ENCODE data around the gene PCNX2. TPM values are rescaled to one million over a fixed set of nuclear protein-coding genes. Genes with fewer than 3 reads are reported as not detected.

Gene PCNX2
- total and polyA plus RNA-seq, 2 experiments from 2014 or later = 5.0 to 13.7 TPM

GRCh38 chr1:232990176-232991128, 305.1 kb downstream of the PCNX2 start:
- Histone ChIP-seq H3F3A (ENCODE audit: insufficient read depth) (no peaks in the 10 kb centered on the region), H3K9me3 (ENCODE audit: low read depth) (no peaks in the 10 kb centered on the region), H2AFZ (no peak overlapping the region), H3K79me2 (ENCODE audit: insufficient read depth) (no peaks in the 10 kb centered on the region), H3K4me2 (ENCODE audit: unreplicated experiment) (no peak overlapping the region), H3K4me1 (ENCODE audit: insufficient read depth) (0 out of 2 replicates have a peak, but pooled peaks cover 8% of the 10 kb centered on the region), H3K36me3 (ENCODE audit: low read depth) (peaks cover 6% of the 10 kb centered on the region; the same call in 1 of the 2 replicates), H4K20me1 (ENCODE audit: insufficient read depth) (no peaks in the 10 kb centered on the region), H3K9me2 (ENCODE audit: insufficient read depth) (no peaks in the 10 kb centered on the region), H3K9ac (no peak overlapping the region), H3K4me3 (no peak overlapping the region), H3K27ac (no peak overlapping the region), H3K27me3 (replicated peaks; ENCODE audit: insufficient read depth) (no peaks in the 10 kb centered on the region)
- DNase-seq = no peak
- no peak for TF ChIP-seq EZH2 (IDR thresholded peaks at IDR 0.05; ENCODE audit: insufficient read depth, poor library complexity, severe bottlenecking)
- TF ChIP-seq EZH2phosphoT487 (IDR thresholded peaks at IDR 0.05; ENCODE audit: insufficient read depth, low read depth) = no peak
- WGBS, 2 experiments (ENCODE audit: low coverage in 1 of 2, low lambda C conversion rate in 2 of 2, missing lambda C conversion rate in 2 of 2) = 92 to 93% methylated on average over 20 of the region's 20 CpGs
- in situ Hi-C loops (cut with MboI) = no loop called here

GRCh38 chr1:232988572-232989040, 306.9 kb downstream of the PCNX2 start:
- H3K36me3 ChIP-seq (ENCODE audit: low read depth) = peaks cover 6% of the 10 kb centered on the region; the same call in 1 of the 2 replicates
- DNase-seq = peak; percentile 65
- no peak overlapping the region for H3K27ac ChIP-seq
- no peaks in the 10 kb centered on the region for H3K27me3 ChIP-seq (replicated peaks; ENCODE audit: insufficient read depth)
- no peaks in the 10 kb centered on the region for H4K20me1 ChIP-seq (ENCODE audit: insufficient read depth)
- in situ Hi-C loops (cut with MboI) = no loop called here
- no peaks in the 10 kb centered on the region for H3K9me3 ChIP-seq (ENCODE audit: low read depth)
- 0 out of 2 replicates have a peak, but pooled peaks cover 8% of the 10 kb centered on the region for H3K4me1 ChIP-seq (ENCODE audit: insufficient read depth)
- no peak overlapping the region for H3K4me3 ChIP-seq
- 53 to 57% methylated on average over 8 of the region's 8 CpGs for WGBS, 2 experiments (ENCODE audit: low coverage in 1 of 2, low lambda C conversion rate in 2 of 2, missing lambda C conversion rate in 2 of 2)
- TF ChIP-seq EZH2phosphoT487 (IDR thresholded peaks at IDR 0.05; ENCODE audit: insufficient read depth, low read depth) (no peak), EZH2 (IDR thresholded peaks at IDR 0.05; ENCODE audit: insufficient read depth, poor library complexity, severe bottlenecking) (no peak)
- no peaks in the 10 kb centered on the region for H3K9me2 ChIP-seq (ENCODE audit: insufficient read depth)
- no peaks in the 10 kb centered on the region for H3F3A ChIP-seq (ENCODE audit: insufficient read depth)
- H3K79me2 ChIP-seq (ENCODE audit: insufficient read depth) = no peaks in the 10 kb centered on the region
- H3K4me2 ChIP-seq (ENCODE audit: unreplicated experiment) = no peak overlapping the region
- no peak overlapping the region for H3K9ac ChIP-seq
- no peak overlapping the region for H2AFZ ChIP-seq

DNA sequence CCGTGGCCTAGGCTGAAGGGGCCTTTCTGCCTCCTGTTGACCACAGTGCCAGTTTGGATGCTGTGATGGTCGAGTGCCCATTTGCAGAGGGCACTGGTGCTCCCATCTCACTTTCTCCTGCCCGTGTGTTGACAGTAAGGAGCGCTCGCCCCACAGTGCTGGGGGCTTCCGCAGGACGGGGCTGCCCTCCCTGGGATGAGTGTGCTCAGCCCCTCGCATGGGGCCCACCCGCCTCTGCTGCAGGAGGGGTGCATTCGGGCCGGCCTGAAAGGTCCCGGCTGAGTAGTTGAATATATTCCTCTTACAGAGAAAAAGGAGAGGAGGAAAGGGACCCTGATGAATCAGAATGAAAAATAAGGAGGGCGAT, 307.8 kb downstream of the PCNX2 start:
- Histone ChIP-seq H3K36me3 (ENCODE audit: low read depth) (no peaks in the 10 kb centered on the region), H3K4me2 (ENCODE audit: unreplicated experiment) (no peak overlapping the region), H3K27me3 (replicated peaks; ENCODE audit: insufficient read depth) (no peaks in the 10 kb centered on the region), H3F3A (ENCODE audit: insufficient read depth) (0 out of 2 replicates have a peak, but pooled peaks cover 5% of the 10 kb centered on the region), H2AFZ (no peak overlapping the region), H3K9me2 (ENCODE audit: insufficient read depth) (no peaks in the 10 kb centered on the region), H4K20me1 (ENCODE audit: insufficient read depth) (no peaks in the 10 kb centered on the region), H3K9me3 (ENCODE audit: low read depth) (no peaks in the 10 kb centered on the region), H3K9ac (no peak overlapping the region), H3K27ac (no peak overlapping the region), H3K4me3 (no peak overlapping the region), H3K79me2 (ENCODE audit: insufficient read depth) (no peaks in the 10 kb centered on the region), H3K4me1 (ENCODE audit: insufficient read depth) (peaks cover 8% of the 10 kb centered on the region; the same call in 1 of the 2 replicates)
- in situ Hi-C loops (cut with MboI) = no loop called here
- DNase-seq = no peak
- WGBS, 2 experiments (ENCODE audit: low coverage in 1 of 2, low lambda C conversion rate in 2 of 2, missing lambda C conversion rate in 2 of 2) = 90 to 91% methylated on average over 13 of the region's 13 CpGs
- no peak for TF ChIP-seq EZH2phosphoT487 (IDR thresholded peaks at IDR 0.05; ENCODE audit: insufficient read depth, low read depth)
- no peak for TF ChIP-seq EZH2 (IDR thresholded peaks at IDR 0.05; ENCODE audit: insufficient read depth, poor library complexity, severe bottlenecking)

DNA sequence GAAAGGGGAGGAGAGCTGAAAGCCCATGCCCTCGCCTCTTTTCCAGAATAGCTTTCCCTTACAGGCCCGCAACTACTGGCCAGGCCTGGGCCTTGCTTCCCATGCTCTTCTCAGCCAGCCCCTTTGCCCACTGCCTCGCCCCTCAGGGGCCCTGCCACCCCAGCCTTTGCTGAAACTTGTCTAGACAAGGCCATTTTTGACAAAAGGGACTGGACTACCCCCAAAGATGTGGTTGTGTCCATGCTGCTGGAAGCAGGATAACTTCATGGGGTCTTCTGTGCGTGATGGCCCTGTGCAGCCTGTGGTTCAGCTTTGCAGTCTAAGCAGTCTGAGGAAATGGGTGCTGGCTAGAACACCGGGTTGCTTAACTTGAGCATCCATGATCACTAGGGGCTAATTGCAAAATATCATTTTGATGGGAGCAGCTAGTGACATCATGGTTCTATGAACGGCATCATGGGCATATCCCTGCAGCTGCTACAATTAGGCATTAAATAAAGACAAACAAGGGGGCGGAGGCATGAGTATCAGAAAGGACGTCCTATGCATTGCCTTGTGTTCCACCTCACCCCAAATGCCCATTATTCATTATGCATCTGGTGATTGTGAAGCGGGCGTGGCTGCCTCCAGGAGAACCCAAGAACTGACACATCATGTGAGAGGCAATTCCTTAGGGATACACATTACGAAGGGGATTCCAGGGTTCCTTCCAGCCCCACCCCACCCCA, 308.3 kb downstream of the PCNX2 start:
- H2AFZ ChIP-seq = no peak overlapping the region
- H3K9me2 ChIP-seq (ENCODE audit: insufficient read depth) = no peaks in the 10 kb centered on the region
- H3K36me3 ChIP-seq (ENCODE audit: low read depth) = no peaks in the 10 kb centered on the region
- no peaks in the 10 kb centered on the region for H3K79me2 ChIP-seq (ENCODE audit: insufficient read depth)
- in situ Hi-C loops (cut with MboI) = no loop called here
- H3K9me3 ChIP-seq (ENCODE audit: low read depth) = no peaks in the 10 kb centered on the region
- no peak overlapping the region for H3K4me2 ChIP-seq (ENCODE audit: unreplicated experiment)
- H4K20me1 ChIP-seq (ENCODE audit: insufficient read depth) = no peaks in the 10 kb centered on the region
- no peak overlapping the region for H3K9ac ChIP-seq
- no peaks in the 10 kb centered on the region for H3K27me3 ChIP-seq (replicated peaks; ENCODE audit: insufficient read depth)
- TF ChIP-seq EZH2phosphoT487 (IDR thresholded peaks at IDR 0.05; ENCODE audit: insufficient read depth, low read depth) (no peak), EZH2 (IDR thresholded peaks at IDR 0.05; ENCODE audit: insufficient read depth, poor library complexity, severe bottlenecking) (no peak)
- 0 out of 2 replicates have a peak, but pooled peaks cover 5% of the 10 kb centered on the region for H3F3A ChIP-seq (ENCODE audit: insufficient read depth)
- peaks cover 8% of the 10 kb centered on the region; the same call in 1 of the 2 replicates for H3K4me1 ChIP-seq (ENCODE audit: insufficient read depth)
- 96% methylated on average over 11 of the region's 11 CpGs for WGBS, 2 experiments (ENCODE audit: low coverage in 1 of 2, low lambda C conversion rate in 2 of 2, missing lambda C conversion rate in 2 of 2)
- H3K27ac ChIP-seq = no peak overlapping the region
- DNase-seq = no peak
- no peak overlapping the region for H3K4me3 ChIP-seq

Data from GM23248 (cell line).